PC-3 (cell line): Measurements from ENCODE around the gene PMFBP1.

Source experiments
- EZH2phosphoT487 ChIP-seq: fragments of 300-600 bp; sonication (generic); IDR thresholded peaks from 2 replicates; pipeline ENCODE4 v1.6.1; 2018; ENCODE audit warnings: mild to moderate bottlenecking, antibody characterized with exemption, low read length, borderline replicate concordance
- TF ChIP-seq, protein P1 (sequence below): fragments of 300-600 bp; sonication (generic); conservative IDR thresholded peaks from 2 replicates; pipeline ENCODE4 v1.5.1; 2017; ENCODE audit warnings: antibody characterized with exemption, low read depth, mild to moderate bottlenecking, low read length

DNA sequence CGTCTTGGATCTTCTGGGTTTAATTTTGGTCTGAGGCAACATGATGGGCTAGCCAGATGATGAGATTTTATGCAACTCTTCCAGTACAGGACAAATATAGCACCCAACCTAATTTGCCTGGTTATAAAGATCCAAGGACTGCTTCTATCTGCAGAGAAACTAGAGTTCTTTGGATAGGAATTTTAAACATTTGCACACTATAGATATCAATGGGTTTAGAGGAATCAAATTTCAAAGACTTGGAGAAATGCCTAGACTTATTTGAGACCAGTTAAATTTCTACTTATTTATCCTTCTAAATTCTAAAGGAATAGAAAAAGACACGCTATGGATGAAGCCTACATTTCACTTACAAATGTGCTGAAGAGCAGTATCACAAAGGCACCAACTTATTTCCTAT is 12.6 kb downstream of the PMFBP1 start:
- TF ChIP-seq, protein P1, sequence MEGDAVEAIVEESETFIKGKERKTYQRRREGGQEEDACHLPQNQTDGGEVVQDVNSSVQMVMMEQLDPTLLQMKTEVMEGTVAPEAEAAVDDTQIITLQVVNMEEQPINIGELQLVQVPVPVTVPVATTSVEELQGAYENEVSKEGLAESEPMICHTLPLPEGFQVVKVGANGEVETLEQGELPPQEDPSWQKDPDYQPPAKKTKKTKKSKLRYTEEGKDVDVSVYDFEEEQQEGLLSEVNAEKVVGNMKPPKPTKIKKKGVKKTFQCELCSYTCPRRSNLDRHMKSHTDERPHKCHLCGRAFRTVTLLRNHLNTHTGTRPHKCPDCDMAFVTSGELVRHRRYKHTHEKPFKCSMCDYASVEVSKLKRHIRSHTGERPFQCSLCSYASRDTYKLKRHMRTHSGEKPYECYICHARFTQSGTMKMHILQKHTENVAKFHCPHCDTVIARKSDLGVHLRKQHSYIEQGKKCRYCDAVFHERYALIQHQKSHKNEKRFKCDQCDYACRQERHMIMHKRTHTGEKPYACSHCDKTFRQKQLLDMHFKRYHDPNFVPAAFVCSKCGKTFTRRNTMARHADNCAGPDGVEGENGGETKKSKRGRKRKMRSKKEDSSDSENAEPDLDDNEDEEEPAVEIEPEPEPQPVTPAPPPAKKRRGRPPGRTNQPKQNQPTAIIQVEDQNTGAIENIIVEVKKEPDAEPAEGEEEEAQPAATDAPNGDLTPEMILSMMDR = no peak
- no peak for TF ChIP-seq EZH2phosphoT487
